Spinal cord (tissue), 10 donors: Measurements from ENCODE around the gene TUBB4B. TPM values are rescaled to one million over a fixed set of nuclear protein-coding genes. Genes with fewer than 3 reads are reported as not detected.
A peak's percentile ranks its signal among the peaks of the same experiment; 100 is the strongest.
"Not testable (repeated sequence)": the region's sequence is repeated elsewhere in the genome, so short reads cannot be mapped to it uniquely, and the experiment has no call there.

Experiments
- DNase-seq, 6 donors: peaks; one replicate each; pipeline versions ENCODE4 v3.0.0 to v3.0.0-alpha.2; 2013 to 2015; ENCODE audit warnings: low spot score in 6 of 6, low read depth in 4 of 6
- H3K27ac ChIP-seq: one replicate; pipeline ENCODE4 v1.5.1; 2013; ENCODE audit warnings: low read depth, low read length, control low read depth
- H3K27me3 ChIP-seq: one replicate; pipeline ENCODE4 v1.6.1; 2013; ENCODE audit warnings: low read length; ENCODE audit not compliant: control insufficient read depth, insufficient read depth
- H3K36me3 ChIP-seq: one replicate; pipeline ENCODE4 v1.6.1; 2013; ENCODE audit warnings: low read length; ENCODE audit not compliant: control insufficient read depth, insufficient read depth
- H3K4me1 ChIP-seq: one replicate; pipeline ENCODE4 v1.6.1; 2013; ENCODE audit warnings: low read length; ENCODE audit not compliant: control insufficient read depth, insufficient read depth
- H3K4me3 ChIP-seq: one replicate; pipeline ENCODE4 v1.5.1; 2013; ENCODE audit warnings: low read depth, low read length, control low read depth
- H3K9me3 ChIP-seq: one replicate; pipeline ENCODE4 v1.6.1; 2013; ENCODE audit warnings: low read length; ENCODE audit not compliant: control insufficient read depth, insufficient read depth
- WGBS: methylation state at CpG from one replicate; pipeline ENCODE4 v1.1.5; 2013; ENCODE audit warnings: missing lambda C conversion rate; ENCODE audit not compliant: insufficient coverage; 5-methylcytosine and 5-hydroxymethylcytosine counted together
- polyA plus RNA-seq, 2 donors: library from polyadenylated mRNA; unstranded; fragments of 120-200 nt; gene quantifications; one replicate each; pipeline ENCODE4 v1.2.1, GENCODE V29; 2013; ENCODE audit not compliant: insufficient read length in 2 of 2
- total RNA-seq, 2 donors: library from RNA; depleted of rRNA in 1 of 2; stranded (reverse); fragments of 120-200 nt in 1 of 2; fragments of >200 nt in 1 of 2; gene quantifications; one replicate each; pipeline versions ENCODE4 v1.2.3 to v1.2.4, GENCODE V29; 2013 to 2014
- donor health status: healthy.

TUBB4B gene
- total and polyA plus RNA-seq, 4 donors = 152 to 441 (median 342) TPM

DNA sequence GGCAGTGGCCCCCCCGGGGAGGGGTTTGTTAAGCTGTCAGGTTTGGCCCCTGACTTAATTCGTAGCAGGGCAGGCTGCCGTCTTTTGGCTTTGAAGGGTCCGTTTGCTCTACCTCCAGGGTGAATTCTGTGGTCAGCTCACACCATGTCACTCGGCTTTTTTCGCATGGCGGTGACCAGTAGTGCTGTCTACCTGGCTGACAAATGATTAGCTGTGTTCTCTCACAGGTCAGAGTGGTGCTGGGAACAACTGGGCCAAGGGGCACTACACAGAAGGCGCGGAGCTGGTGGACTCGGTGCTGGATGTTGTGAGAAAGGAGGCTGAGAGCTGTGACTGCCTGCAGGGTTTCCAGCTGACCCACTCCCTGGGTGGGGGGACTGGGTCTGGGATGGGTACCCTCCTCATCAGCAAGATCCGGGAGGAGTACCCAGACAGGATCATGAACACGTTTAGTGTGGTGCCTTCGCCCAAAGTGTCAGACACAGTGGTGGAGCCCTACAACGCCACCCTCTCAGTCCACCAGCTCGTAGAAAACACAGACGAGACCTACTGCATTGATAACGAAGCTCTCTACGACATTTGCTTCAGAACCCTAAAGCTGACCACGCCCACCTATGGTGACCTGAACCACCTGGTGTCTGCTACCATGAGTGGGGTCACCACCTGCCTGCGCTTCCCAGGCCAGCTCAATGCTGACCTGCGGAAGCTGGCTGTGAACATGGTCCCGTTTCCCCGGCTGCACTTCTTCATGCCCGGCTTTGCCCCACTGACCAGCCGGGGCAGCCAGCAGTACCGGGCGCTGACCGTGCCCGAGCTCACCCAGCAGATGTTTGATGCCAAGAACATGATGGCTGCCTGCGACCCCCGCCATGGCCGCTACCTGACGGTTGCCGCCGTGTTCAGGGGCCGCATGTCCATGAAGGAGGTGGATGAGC, 1.4 kb downstream of the TUBB4B start:
- no peaks in the 10 kb centered on the region for H3K27me3 ChIP-seq
- peaks cover 50% of the 10 kb centered on the region for H3K36me3 ChIP-seq
- no peaks in the 10 kb centered on the region for H3K9me3 ChIP-seq
- H3K27ac ChIP-seq = no peak overlapping the region
- WGBS = 78% methylated on average over 35 of the region's 36 CpGs
- no peak for DNase-seq
- peak overlapping the region; percentile 66 for H3K4me3 ChIP-seq
- H3K4me1 ChIP-seq = peaks cover 66% of the 10 kb centered on the region

GRCh38 chr9:137243266-137243625, 2.2 kb downstream of the TUBB4B start:
- Histone ChIP-seq H3K4me1 (peaks cover 59% of the 10 kb centered on the region), H3K36me3 (peaks cover 44% of the 10 kb centered on the region)
- not testable (repeated sequence) for H3K27ac ChIP-seq, H3K9me3 ChIP-seq, DNase-seq, H3K4me3 ChIP-seq, H3K27me3 ChIP-seq
- 92% methylated on average over 11 of the region's 18 CpGs for WGBS

GRCh38 chr9:137243626-137244485, 2.8 kb downstream of the TUBB4B start:
- Histone ChIP-seq H3K4me1 (peaks cover 52% of the 10 kb centered on the region), H3K36me3 (peaks cover 38% of the 10 kb centered on the region), H3K4me3 (no peak overlapping the region), H3K27ac (no peak overlapping the region), H3K9me3 (no peaks in the 10 kb centered on the region), H3K27me3 (no peaks in the 10 kb centered on the region)
- WGBS = 69% methylated on average over 13 of the region's 15 CpGs
- no peak for DNase-seq

DNA sequence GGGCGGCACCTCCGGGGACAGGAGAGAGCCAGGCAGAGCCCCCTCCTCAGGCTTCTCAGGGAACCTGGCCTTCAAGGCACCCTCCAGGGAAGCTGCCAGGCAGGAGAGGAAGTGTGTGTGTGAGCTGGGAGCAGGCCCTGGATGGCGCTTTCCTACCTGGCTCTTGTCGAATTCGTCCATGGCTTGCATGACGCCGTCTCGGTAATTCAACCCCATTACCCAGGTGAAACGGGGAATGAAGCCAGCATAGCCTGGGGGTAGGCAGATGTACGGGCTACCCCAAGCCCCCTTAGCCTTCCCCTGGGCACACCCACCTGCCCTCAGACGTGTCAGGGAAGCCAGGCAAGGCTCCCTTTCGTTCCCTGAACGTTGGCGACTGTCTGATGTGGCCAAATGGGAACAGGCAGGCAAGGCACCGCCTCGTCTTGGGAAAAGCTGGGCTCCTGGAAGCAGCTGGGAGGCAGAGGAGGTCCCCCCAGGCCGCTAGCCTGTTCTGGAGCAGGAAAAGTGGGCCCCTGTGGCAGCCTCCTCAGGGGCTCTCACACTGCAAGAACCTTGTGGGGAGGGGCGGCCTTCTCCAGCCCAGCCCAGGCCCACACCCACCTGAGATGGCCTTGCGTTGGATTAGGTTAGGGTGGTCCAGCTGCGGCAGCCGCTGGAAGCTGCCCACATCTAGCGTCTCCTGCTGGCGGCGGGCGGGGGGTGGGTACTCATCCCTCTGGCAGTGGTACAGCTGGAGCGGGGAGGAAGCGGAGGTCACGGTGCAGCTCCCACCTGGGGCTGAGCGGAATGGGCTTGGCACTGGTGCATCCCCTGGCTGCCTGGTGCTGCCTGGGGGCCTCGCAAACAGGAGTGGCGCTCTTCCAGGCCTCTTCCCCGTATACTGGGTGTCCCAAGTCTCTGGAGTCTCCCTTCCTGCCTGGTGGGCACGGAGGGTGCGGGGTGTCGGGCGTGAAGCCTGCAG, 3.7 kb downstream of the TUBB4B start:
- Histone ChIP-seq H3K4me3 (no peak overlapping the region), H3K9me3 (no peaks in the 10 kb centered on the region), H3K27me3 (no peaks in the 10 kb centered on the region), H3K27ac (no peak overlapping the region), H3K36me3 (peaks cover 36% of the 10 kb centered on the region), H3K4me1 (peaks cover 43% of the 10 kb centered on the region)
- 49% methylated on average over 36 of the region's 36 CpGs for WGBS
- DNase-seq = no peak

GRCh38 chr9:137245450-137246421, 4.6 kb downstream of the TUBB4B start:
- Histone ChIP-seq H3K36me3 (peaks cover 36% of the 10 kb centered on the region), H3K4me1 (peaks cover 39% of the 10 kb centered on the region), H3K27me3 (no peaks in the 10 kb centered on the region), H3K9me3 (no peaks in the 10 kb centered on the region), H3K27ac (no peak overlapping the region), H3K4me3 (no peak overlapping the region)
- peak in 1 of 6 donors; percentile 67 for DNase-seq
- WGBS = 84% methylated on average over 25 of the region's 25 CpGs

GRCh38 chr9:137247135-137247915, 6.2 kb downstream of the TUBB4B start:
- no peaks in the 10 kb centered on the region for H3K9me3 ChIP-seq
- 65% methylated on average over 18 of the region's 20 CpGs for WGBS
- H3K4me1 ChIP-seq = peaks cover 33% of the 10 kb centered on the region
- H3K4me3 ChIP-seq = no peak overlapping the region
- DNase-seq = no peak
- H3K27me3 ChIP-seq = no peaks in the 10 kb centered on the region
- H3K36me3 ChIP-seq = peaks cover 29% of the 10 kb centered on the region
- H3K27ac ChIP-seq = no peak overlapping the region

GRCh38 chr9:137247916-137248175, 6.8 kb downstream of the TUBB4B start:
- H3K4me3 ChIP-seq = no peak overlapping the region
- WGBS = 76% methylated on average over 4 of the region's 6 CpGs
- H3K27ac ChIP-seq = no peak overlapping the region
- no peaks in the 10 kb centered on the region for H3K27me3 ChIP-seq
- H3K36me3 ChIP-seq = peaks cover 26% of the 10 kb centered on the region
- H3K9me3 ChIP-seq = no peaks in the 10 kb centered on the region
- DNase-seq = no peak
- peaks cover 28% of the 10 kb centered on the region for H3K4me1 ChIP-seq
